ENCODE results near the gene EPPIN.

EPPIN gene

DNA sequence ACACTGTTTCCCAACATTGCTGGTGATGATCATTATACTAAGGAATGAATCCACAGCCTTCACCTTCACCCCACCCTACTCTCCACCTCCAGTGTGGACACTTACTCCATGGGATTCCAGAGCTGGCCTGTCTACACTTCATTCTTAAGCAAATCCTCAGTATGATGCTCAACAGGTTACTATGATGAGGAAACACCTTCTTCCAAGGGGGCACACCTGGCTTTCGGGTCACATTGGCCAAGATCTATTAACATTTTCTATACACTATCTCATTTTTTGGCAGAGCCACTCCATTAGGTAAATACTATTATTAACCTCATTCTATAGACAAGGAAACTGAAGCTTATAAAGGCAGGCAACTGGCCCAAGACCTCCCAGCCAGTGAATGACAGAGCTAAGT is 8.0 kb upstream of the EPPIN start:
- H3K27ac ChIP-seq = no peak overlapping the region
- TF ChIP-seq, protein P1, sequence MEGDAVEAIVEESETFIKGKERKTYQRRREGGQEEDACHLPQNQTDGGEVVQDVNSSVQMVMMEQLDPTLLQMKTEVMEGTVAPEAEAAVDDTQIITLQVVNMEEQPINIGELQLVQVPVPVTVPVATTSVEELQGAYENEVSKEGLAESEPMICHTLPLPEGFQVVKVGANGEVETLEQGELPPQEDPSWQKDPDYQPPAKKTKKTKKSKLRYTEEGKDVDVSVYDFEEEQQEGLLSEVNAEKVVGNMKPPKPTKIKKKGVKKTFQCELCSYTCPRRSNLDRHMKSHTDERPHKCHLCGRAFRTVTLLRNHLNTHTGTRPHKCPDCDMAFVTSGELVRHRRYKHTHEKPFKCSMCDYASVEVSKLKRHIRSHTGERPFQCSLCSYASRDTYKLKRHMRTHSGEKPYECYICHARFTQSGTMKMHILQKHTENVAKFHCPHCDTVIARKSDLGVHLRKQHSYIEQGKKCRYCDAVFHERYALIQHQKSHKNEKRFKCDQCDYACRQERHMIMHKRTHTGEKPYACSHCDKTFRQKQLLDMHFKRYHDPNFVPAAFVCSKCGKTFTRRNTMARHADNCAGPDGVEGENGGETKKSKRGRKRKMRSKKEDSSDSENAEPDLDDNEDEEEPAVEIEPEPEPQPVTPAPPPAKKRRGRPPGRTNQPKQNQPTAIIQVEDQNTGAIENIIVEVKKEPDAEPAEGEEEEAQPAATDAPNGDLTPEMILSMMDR (conservative IDR thresholded peaks at IDR 0.05) = no peak
- TF ChIP-seq ZFX (IDR thresholded peaks at IDR 0.05) = no peak

DNA sequence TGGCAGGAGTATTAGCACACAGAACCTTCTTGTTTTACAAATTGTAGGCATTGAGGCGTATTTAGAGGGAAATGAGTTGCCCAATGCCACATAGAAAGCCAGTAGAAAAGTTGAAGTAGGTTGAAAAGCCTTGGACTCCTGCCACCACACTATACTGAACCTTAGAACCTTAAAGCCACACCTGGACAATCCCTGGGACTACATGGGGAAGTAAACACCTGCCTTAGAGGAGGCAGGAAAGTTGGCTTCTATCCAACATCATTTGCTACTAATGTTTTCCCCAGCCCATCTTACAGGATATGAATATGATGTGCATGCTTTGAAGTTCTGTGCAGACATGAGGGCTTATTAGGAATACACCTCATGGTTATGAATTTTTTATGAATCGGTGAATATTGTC is 5.3 kb upstream of the EPPIN start:
- TF ChIP-seq ZFX (IDR thresholded peaks at IDR 0.05) = no peak
- TF ChIP-seq, protein P1 (conservative IDR thresholded peaks at IDR 0.05) = no peak

DNA sequence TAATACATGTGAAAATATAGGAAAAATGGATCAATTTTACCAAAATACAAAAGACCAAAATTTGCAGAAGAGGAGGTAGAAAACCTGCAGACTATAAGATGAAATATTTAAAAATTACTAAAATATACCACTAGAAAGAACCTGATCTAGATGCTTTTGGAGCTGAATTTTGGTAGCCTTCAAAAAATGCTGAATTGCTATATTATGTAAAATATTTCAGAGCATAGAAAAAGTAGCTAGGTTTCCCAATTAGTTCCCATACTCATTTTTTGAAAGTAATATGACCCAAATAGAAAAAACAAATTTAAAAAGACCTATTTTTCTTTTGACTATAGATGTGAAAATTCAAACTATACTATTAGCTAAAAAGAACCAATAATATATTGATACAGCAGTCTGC is 3.6 kb upstream of the EPPIN start:
- H3K27ac ChIP-seq = no peak overlapping the region
- TF ChIP-seq, protein P1 (conservative IDR thresholded peaks at IDR 0.05) = no peak
- no peak for TF ChIP-seq ZFX (IDR thresholded peaks at IDR 0.05)

More for the DNA sequence above, 5.3 kb upstream of the EPPIN start:
- no peak overlapping the region for H3K27ac ChIP-seq

DNA sequence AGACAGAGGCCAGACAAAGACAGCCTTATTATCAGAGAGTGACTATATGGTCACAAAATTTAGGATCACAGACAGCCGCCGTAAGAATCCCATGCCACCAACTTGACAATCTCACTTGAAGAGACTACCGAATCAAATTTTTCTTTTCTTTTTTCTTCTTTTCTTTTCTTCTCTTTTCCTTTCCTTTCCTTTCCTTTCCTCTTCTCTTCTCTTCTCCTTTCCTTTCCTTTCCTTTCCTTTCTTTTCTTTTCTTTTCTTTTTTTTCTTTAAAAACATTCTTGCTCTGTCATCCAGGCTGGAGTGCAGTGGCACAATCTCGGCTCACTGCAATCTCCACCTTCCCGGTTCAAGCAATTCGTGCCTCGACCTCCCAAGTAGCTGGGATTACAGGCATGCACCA is 1.2 kb upstream of the EPPIN start:
- H3K27ac ChIP-seq = no peak overlapping the region
- TF ChIP-seq ZFX (IDR thresholded peaks at IDR 0.05) = no peak
- TF ChIP-seq, protein P1 (conservative IDR thresholded peaks at IDR 0.05) = no peak

DNA sequence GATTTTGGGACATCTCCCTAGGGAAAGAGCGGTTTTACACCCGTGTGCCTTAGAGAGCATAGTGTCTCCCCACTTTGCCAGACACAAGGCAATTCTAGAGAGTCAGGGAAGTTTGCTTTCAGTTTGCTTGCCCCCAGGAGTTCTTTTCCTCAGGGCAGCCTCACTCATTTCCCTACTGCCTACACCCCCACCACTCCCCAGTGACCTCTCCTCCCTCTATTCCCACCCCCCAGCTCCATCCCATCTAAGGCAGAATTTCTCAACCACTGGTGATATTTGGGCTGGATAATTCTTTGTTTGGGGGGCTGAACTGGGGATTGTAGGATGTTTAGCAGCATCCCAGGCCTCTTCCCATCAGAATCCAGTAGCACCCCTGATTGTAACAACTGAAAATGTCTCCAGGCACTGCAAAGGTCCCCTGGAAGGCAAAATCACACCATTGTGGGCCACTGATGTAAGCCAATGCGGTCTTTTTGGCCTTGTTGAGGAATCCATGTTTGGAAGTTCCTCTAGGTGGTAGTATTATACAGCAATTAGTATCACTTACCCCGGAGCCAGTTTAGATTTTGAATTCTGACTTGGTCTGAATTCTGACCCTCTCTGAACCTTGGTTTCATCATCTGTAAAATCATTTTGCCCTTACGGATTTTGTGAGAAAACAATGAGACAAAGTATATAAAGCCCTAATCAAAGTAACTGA is 1.3 kb downstream of the EPPIN start:
- no peak overlapping the region for H3K27ac ChIP-seq
- TF ChIP-seq, protein P1 (conservative IDR thresholded peaks at IDR 0.05) = peak; percentile 48
- no peak for TF ChIP-seq ZFX (IDR thresholded peaks at IDR 0.05)

DNA sequence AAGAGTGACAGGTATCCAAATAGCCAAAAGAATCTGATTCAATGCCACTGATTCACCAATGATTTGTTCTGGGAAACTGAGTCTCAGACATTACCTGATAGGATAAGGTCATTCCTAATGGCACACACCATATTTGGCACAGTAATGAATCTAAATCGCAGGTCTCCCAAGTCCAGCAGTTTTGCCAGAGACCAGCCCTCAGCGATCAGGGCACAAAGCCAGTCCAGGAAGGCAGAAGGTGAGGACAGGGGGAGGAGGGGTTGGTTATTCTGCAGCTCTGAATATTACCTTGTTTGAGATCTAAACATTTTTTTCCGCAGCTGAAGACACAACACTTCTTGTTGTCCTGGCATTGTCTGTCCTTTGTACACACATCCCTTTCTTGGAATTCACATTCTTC is 1.9 kb downstream of the EPPIN start:
- TF ChIP-seq, protein P1 (conservative IDR thresholded peaks at IDR 0.05) = no peak
- no peak for TF ChIP-seq ZFX (IDR thresholded peaks at IDR 0.05)
- H3K27ac ChIP-seq = no peak overlapping the region

DNA sequence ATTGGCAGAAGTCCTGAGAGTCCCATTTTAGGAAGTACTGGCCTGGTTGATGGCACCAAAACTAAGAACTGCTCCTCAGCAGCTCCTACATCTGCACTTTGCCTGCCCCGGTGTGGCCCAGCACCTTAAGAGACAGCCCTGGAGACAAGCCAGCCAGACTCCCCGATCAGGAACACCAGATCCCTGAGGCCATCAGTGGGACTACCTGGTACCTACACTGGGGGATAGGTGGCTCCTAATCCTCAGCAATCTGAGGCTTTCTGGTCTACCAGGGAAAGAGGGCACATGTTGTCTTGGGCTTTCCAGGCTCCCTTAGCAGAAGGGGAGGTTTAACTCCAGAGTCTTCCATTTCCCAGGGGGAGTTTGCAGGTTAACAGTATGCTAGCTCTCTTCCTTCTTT is 7.8 kb downstream of the EPPIN start, which contains the start of gene WFDC6:
Gene WFDC6, minus strand, starts transcription at position 101 of the 400 bp plus-strand sequence. Its CDS starts 75 bp downstream, at position 26.
- no peak within 1 kb of the TSS for H3K27ac ChIP-seq
- TF ChIP-seq, protein P1 (conservative IDR thresholded peaks at IDR 0.05) = no peak
- no peak for TF ChIP-seq ZFX (IDR thresholded peaks at IDR 0.05)

Data from C4-2B (cell line).